AG04450 (cell line): ENCODE results near the gene CLP1. TPM values are rescaled to one million over a fixed set of nuclear protein-coding genes. Genes with fewer than 3 reads are reported as not detected.

ENCODE experiments used
- CTCF ChIA-PET: fragments of 300-600, 350-600 bp; formaldehyde crosslinking; extraction: SDS; loops from one replicate; lab custom pipeline; 2022; ENCODE audit warnings: antibody characterized with exemption, inconsistent platforms; lab: Charles Lee
- POLR2A ChIA-PET: fragments of 350-600 bp; formaldehyde crosslinking; extraction: SDS; loops from one replicate; lab custom pipeline; 2021; ENCODE audit warnings: antibody characterized with exemption, inconsistent platforms; lab: Yijun Ruan, JAX
- DNase-seq: peaks from one replicate; pipeline ENCODE4 v3.0.0-alpha.2; 2011; ENCODE audit warnings: low read depth, low spot score
- H3K27ac ChIP-seq: one replicate; pipeline ENCODE4 v1.5.1; 2012; ENCODE audit warnings: low read depth, low read length, control low read depth
- H3K27me3 ChIP-seq: one replicate; pipeline ENCODE4 v1.6.0; 2012; ENCODE audit warnings: low read length; ENCODE audit not compliant: control insufficient read depth, insufficient read depth
- H3K4me3 ChIP-seq: 2 replicates; pipeline ENCODE4 v1.5.1; 2011; ENCODE audit warnings: mild to moderate bottlenecking, low read depth, low read length, control low read depth
- H3K9me3 ChIP-seq: 2 replicates; pipeline ENCODE4 v1.5.1; 2012; ENCODE audit warnings: low read length; ENCODE audit not compliant: control insufficient read depth, insufficient read depth
- CTCF ChIP-seq: IDR thresholded peaks from 2 replicates; pipeline ENCODE4 v1.5.1; 2011; ENCODE audit warnings: low read depth, low read length, control low read depth, inconsistent platforms
- polyA plus RNA-seq: library from polyadenylated mRNA; depleted of rRNA; stranded (reverse); fragments of >200 nt; gene quantifications from 2 replicates; pipeline ENCODE4 v1.2.3, GENCODE V29; 2011

Gene CLP1
- polyA plus RNA-seq, 1 experiment: 17.7 TPM

DNA sequence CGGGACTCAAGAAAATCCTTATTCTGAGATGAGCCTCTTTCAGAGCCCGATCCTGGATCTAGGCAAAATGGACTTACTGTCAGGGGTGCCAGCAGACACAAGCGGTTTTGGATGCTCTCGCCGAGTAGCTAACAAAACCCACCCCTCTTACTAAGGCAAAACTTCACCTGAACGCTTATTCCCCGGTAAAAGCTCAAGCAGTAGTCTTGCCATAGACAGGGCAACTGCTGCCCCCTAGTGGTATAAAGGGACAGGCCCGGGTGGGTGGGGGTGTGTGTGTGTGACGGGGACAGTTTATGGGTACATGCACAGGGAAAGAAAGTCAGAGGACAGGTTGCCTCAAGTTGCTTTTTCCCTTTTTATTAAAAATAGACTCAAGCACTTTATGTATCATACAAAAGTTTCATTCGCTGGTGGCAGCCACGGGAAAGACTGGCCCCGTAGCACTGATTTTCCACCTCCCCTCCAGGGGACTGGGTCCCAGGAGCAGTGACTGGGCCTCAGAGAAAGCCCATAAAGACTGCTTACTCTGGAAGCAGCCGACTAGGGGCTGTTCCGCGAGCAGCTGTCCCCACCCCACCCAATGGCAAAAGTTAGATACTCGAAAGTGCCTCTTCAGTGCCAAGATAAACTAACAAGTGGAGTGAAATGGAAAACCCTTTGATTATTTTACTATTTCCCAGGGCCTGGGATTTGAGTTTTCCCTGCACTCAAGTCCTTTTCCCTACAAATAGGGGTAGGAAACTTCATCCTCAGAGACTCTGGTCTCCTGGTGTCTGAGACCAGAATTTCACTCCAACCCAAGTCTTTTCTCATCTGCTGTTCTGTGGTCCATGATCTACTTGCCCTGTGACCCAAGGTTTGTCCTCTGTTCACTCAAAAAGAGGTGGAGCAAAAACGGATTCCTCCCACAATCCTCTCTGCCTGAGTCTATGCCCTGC, 12.5 kb upstream of the CLP1 start:
- ChIA-PET CTCF (interaction anchor here (0.6 to 7.1 kb wide), 48 partner anchors 7 to 879 kb away, joined by 3 to 227 read pairs (median 4); partner anchors contain the start of genes CLP1, SLC43A1, TIMM10 and UBE2L6), POLR2A (interaction anchor here (1.0 kb wide), 1 partner anchor 77 kb away, joined by 3 read pairs; no protein-coding TSS in a partner anchor)
- Histone ChIP-seq H3K4me3 (no peak overlapping the region), H3K27me3 (peaks cover 21% of the 10 kb centered on the region), H3K9me3 (no peaks in the 10 kb centered on the region; the same call in 1 of the 2 replicates), H3K27ac (peak overlapping the region; percentile 11)
- peak; percentile 86 for TF ChIP-seq CTCF
- DNase-seq: no peak

GRCh38 chr11:57645689-57646085, 11.9 kb upstream of the CLP1 start:
- TF ChIP-seq CTCF: no peak
- no peaks in the 10 kb centered on the region; the same call in 1 of the 2 replicates for H3K9me3 ChIP-seq
- H3K4me3 ChIP-seq: no peak overlapping the region
- DNase-seq: no peak
- CTCF ChIA-PET: interaction anchor here (1.4 to 7.1 kb wide), 8 partner anchors 75 to 879 kb away, joined by 4 to 227 read pairs (median 11); partner anchors contain the start of genes SLC43A1 and UBE2L6
- peak overlapping the region; percentile 11 for H3K27ac ChIP-seq
- H3K27me3 ChIP-seq: peaks cover 21% of the 10 kb centered on the region
- POLR2A ChIA-PET: no interaction called here

DNA sequence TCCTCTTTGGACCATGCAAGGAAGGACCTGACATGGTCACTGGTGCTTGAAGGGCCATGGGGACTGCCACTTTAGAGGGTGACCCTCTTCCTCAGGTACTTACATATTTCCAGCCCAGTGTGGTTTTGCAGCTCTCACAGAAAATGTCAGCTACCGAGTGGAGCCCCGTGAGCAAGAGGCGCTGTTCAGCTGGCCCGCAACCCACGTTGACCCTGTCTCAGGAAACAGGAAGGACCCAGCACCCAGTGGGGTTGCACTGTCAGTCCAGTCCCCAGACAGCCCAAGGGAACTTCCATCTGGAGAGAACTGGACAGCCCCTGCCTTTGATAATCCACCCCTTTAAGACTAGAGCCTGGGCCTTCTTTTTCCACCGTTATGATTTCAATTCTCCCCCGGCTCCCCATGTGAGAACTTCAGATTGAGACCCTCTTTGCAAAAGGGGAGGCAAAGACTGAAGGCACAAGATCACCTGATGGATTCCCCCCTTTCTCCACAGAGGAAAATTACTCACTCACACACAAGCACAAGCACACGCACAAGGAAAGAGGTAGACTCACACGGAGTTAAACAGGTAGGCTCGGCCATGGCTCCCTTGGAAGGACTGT, 11.3 kb upstream of the CLP1 start:
- POLR2A ChIA-PET: no interaction called here
- Histone ChIP-seq H3K27me3 (peaks cover 21% of the 10 kb centered on the region), H3K9me3 (no peaks in the 10 kb centered on the region; the same call in 1 of the 2 replicates), H3K27ac (no peak overlapping the region), H3K4me3 (no peak overlapping the region)
- DNase-seq: no peak
- no peak for TF ChIP-seq CTCF
- CTCF ChIA-PET: interaction anchor here (0.6 to 7.1 kb wide), 6 partner anchors 9 to 168 kb away, joined by 3 to 227 read pairs (median 5); partner anchors contain the start of gene UBE2L6

- H3K9me3 ChIP-seq: no peaks in the 10 kb centered on the region; the same call in 1 of the 2 replicates
- POLR2A ChIA-PET: no interaction called here
- no peak overlapping the region for H3K27ac ChIP-seq
- H3K27me3 ChIP-seq: peaks cover 21% of the 10 kb centered on the region
- no peak overlapping the region for H3K4me3 ChIP-seq
- TF ChIP-seq CTCF: no peak
- DNase-seq: no peak
- CTCF ChIA-PET: interaction anchor here (0.6 to 2.3 kb wide), 6 partner anchors 10 to 190 kb away, joined by 3 to 8 read pairs (median 4); partner anchors contain the start of gene UBE2L6
Measured at GRCh38 chr11:57646799-57647303, 10.7 kb upstream of the CLP1 start.
